ENCODE measurements around the gene TRIO.
"Not testable (repeated sequence)": the region's sequence is repeated elsewhere in the genome, so short reads cannot be mapped to it uniquely, and the experiment has no call there.

TRIO gene

GRCh38 chr5:14523243-14524034 is 380.3 kb downstream of the TRIO start:
- no peak for DNase-seq (ENCODE audit: low spot score)
- no peak for FAIRE-seq

GRCh38 chr5:14525397-14525796 is 382.3 kb downstream of the TRIO start:
- no peak for DNase-seq (ENCODE audit: low spot score)
- no peak for FAIRE-seq

GRCh38 chr5:14526493-14526892 is 383.4 kb downstream of the TRIO start:
- DNase-seq (ENCODE audit: low spot score) (no peak), FAIRE-seq (no peak)

- FAIRE-seq = no peak
These were observed 385.0 kb downstream of the TRIO start for GRCh38 chr5:14528115-14528514.

GRCh38 chr5:14528926-14529325 is 385.8 kb downstream of the TRIO start:
- no peak for DNase-seq (ENCODE audit: low spot score)
- FAIRE-seq = no peak

More at GRCh38 chr5:14528115-14528514, 385.0 kb downstream of the TRIO start:
- DNase-seq (ENCODE audit: low spot score) = no peak

- FAIRE-seq = no peak
These were observed 388.5 kb downstream of the TRIO start for GRCh38 chr5:14531668-14532067.

GRCh38 chr5:14532180-14532579 is 389.0 kb downstream of the TRIO start:
- FAIRE-seq = no peak

More at GRCh38 chr5:14531668-14532067, 388.5 kb downstream of the TRIO start:
- no peak for DNase-seq (ENCODE audit: low spot score)

GRCh38 chr5:14534773-14535172 is 391.6 kb downstream of the TRIO start:
- DNase-seq (ENCODE audit: low spot score) = no peak
- FAIRE-seq = no peak

More at GRCh38 chr5:14532180-14532579, 389.0 kb downstream of the TRIO start:
- no peak for DNase-seq (ENCODE audit: low spot score)

GRCh38 chr5:14545308-14545707 is 402.2 kb downstream of the TRIO start:
- no peak for DNase-seq (ENCODE audit: low spot score)
- FAIRE-seq = no peak

GRCh38 chr5:14545862-14546261 is 402.7 kb downstream of the TRIO start:
- FAIRE-seq (no peak), DNase-seq (ENCODE audit: low spot score) (no peak)

GRCh38 chr5:14547666-14548065 is 404.5 kb downstream of the TRIO start:
- DNase-seq (ENCODE audit: low spot score) (no peak), FAIRE-seq (no peak)

GRCh38 chr5:14551211-14551610 is 408.1 kb downstream of the TRIO start:
- no peak for FAIRE-seq

GRCh38 chr5:14552017-14552416 is 408.9 kb downstream of the TRIO start:
- no peak for DNase-seq (ENCODE audit: low spot score)
- no peak for FAIRE-seq

More at GRCh38 chr5:14551211-14551610, 408.1 kb downstream of the TRIO start:
- no peak for DNase-seq (ENCODE audit: low spot score)

- FAIRE-seq; DNase-seq (ENCODE audit: low spot score): not testable (repeated sequence)
These were observed 411.1 kb downstream of the TRIO start for GRCh38 chr5:14554288-14554687.

- FAIRE-seq = no peak
- no peak for DNase-seq (ENCODE audit: low spot score)
These were observed 412.9 kb downstream of the TRIO start for GRCh38 chr5:14556015-14556414.

- DNase-seq (ENCODE audit: low spot score) = no peak
- FAIRE-seq = no peak
These were observed 414.1 kb downstream of the TRIO start for GRCh38 chr5:14557203-14557770.

- no peak for FAIRE-seq
- no peak for DNase-seq (ENCODE audit: low spot score)
These were observed 414.8 kb downstream of the TRIO start for GRCh38 chr5:14557791-14558415.
